Kidney epithelial cell (primary cell): ENCODE measurements around the gene CBS. TPM values are rescaled to one million over a fixed set of nuclear protein-coding genes. Genes with fewer than 3 reads are reported as not detected.
"Not testable (repeated sequence)": the region's sequence is repeated elsewhere in the genome, so short reads cannot be mapped to it uniquely, and the experiment has no call there.

Experiments used
- DNase-seq: peaks from one replicate; pipeline ENCODE4 v3.0.0-alpha.2; 2010; ENCODE audit warnings: low read depth
- H3K27me3 ChIP-seq: 2 replicates; pipeline ENCODE4 v1.6.0; 2011; ENCODE audit warnings: low read length; ENCODE audit not compliant: control insufficient read depth, insufficient read depth
- H3K36me3 ChIP-seq: 2 replicates; pipeline ENCODE4 v1.5.1; 2011; ENCODE audit warnings: low read length; ENCODE audit not compliant: control insufficient read depth, insufficient read depth
- H3K4me3 ChIP-seq: 2 replicates; pipeline ENCODE4 v1.5.1; 2011; ENCODE audit warnings: low read depth, mild to moderate bottlenecking, control low read depth, low read length
- total RNA-seq: library from RNA; depleted of rRNA; stranded (reverse); fragments of >200 nt; gene quantifications from 2 replicates; pipeline ENCODE4 v1.2.3, GENCODE V29; 2015
- TF ChIP-seq, protein P1 (sequence below): IDR thresholded peaks from 2 replicates; pipeline ENCODE4 v1.5.1; 2011; ENCODE audit warnings: mild to moderate bottlenecking, moderate library complexity, low read length, control low read depth, inconsistent platforms; ENCODE audit not compliant: insufficient read depth, poor library complexity, severe bottlenecking

Gene CBS
- total RNA-seq, 1 donor from 2014 or later: 125 TPM

DNA sequence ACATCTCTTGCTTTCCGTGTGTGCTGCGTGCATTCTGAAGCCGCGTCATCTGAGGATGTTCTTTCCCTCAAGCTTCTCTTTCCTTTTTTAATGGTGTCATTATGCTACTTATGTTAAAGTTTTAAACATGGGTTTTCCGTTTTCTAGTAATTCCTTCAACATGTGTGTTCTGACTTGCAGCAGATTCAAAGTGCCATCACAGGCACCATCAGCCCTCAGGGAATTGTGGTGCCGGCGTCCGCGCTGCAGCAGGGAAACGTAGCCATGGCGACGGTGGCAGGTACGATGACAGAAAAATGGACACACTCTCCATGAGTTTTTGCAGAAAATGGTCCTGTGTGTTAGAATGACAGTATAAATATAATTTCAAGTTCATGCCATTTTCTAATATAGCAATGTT is 58.9 kb downstream of the CBS start:
- no peaks in the 10 kb centered on the region for H3K36me3 ChIP-seq
- H3K4me3 ChIP-seq: no peak overlapping the region
- no peak for DNase-seq
- TF ChIP-seq, protein P1, sequence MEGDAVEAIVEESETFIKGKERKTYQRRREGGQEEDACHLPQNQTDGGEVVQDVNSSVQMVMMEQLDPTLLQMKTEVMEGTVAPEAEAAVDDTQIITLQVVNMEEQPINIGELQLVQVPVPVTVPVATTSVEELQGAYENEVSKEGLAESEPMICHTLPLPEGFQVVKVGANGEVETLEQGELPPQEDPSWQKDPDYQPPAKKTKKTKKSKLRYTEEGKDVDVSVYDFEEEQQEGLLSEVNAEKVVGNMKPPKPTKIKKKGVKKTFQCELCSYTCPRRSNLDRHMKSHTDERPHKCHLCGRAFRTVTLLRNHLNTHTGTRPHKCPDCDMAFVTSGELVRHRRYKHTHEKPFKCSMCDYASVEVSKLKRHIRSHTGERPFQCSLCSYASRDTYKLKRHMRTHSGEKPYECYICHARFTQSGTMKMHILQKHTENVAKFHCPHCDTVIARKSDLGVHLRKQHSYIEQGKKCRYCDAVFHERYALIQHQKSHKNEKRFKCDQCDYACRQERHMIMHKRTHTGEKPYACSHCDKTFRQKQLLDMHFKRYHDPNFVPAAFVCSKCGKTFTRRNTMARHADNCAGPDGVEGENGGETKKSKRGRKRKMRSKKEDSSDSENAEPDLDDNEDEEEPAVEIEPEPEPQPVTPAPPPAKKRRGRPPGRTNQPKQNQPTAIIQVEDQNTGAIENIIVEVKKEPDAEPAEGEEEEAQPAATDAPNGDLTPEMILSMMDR: no peak
- no peaks in the 10 kb centered on the region for H3K27me3 ChIP-seq

DNA sequence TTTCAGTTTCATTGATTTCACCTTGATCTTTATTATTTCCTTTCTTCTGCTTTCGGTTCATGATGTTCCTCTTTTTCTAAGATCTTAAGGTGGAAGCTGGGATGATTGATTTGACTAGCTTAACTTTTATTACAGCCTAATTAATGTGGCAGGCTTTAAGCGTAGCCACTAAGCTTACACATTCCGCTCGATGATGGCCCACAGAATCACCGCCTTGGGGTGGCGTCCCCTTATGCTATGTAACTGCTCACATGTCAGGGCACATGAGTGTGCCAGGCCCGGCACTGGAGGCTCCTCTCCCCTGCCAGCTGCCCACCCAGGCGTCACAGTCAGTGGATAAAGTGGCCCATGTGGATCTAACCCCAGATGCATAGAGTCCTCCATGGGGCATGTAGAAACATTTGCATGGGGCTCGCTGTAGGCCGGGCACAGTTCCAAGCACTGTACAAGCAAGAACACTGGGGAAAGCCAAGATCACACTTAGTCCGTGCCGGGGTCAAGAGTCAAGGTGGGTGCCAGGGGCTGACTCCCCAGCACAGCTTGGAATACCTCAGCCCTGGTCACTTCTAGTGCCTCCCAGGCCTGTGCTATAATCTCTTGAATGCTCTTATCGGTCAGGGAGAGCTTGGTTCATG is 59.6 kb downstream of the CBS start:
- Histone ChIP-seq H3K27me3 (no peaks in the 10 kb centered on the region), H3K4me3 (no peak overlapping the region), H3K36me3 (no peaks in the 10 kb centered on the region)
- TF ChIP-seq, protein P1: no peak
- DNase-seq: no peak

DNA sequence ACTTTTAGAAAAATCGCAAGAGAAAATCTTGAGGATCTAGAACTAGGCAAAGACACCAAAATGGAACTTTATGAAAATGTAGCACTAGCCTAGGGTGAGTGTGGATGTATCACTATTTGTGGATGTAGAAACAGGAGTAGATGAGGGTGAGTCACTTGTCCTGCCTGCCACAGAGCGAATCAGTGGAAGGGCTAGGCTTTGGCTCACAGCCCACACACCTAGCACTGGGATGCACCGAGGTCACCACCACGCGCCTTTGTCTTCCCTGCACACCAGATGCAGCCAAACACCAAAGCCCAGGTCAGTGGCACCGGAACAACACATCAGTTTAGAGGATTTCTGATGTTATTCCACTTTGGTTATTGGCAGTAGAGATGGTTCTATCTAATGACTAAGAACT is 63.0 kb downstream of the CBS start:
- Histone ChIP-seq H3K4me3 (no peak overlapping the region), H3K27me3 (no peaks in the 10 kb centered on the region), H3K36me3 (no peaks in the 10 kb centered on the region)
- DNase-seq: no peak
- TF ChIP-seq, protein P1: no peak

DNA sequence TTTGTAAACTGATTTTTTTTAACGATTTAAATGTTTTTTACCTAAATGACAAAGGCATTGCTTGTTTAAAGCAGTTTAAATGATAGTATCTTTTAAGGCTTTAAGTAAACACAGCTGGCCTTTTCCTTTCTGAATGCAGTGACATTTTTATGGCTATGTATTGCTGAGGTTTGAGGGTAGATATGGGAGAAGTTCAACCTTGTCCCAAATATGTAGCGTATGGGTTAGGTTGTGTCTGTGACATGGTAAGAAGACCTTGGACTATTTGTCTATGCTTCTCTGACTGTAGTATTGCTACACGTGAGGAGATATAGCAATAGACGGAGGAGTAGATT is 68.8 kb downstream of the CBS start:
- no peaks in the 10 kb centered on the region for H3K36me3 ChIP-seq

DNA sequence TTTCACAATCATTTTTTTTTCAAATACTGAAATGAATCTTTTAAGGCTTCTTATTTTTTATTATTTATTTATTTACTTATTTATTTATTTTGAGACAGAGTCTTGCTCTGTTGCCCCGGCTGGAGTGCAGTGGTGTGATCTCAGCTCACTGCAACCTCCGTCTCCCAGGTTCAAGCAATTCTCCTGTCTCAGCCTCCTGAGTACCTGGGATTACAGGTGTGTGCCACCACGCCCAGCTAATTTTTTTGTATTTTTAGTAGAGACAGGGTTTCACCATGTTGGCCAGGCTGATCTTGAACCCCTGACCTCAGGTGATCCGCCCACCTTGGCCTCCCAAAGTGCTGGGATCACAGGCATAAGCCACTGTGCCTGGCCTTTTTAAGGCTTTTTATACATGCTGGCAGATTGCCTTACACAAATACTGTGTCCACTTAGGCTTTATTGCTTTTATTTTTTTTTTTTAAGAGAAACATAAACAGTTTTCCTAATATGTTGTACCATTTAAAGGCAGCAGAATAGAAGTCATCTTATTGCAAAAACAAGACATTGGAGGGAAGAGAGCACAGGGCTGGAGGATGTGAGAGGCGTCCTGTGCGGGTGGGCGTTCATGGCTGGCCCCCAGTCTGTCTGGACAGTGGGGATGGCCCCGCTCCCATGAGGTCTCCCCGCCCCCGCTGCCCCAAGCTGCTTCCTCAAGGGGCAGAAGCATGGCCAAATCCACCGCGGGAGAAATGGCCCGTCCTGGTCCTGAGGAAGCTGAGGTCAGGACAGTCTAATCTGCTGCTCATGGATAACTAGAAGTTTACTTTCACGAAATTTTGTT is 69.4 kb downstream of the CBS start:
- DNase-seq, H3K4me3 ChIP-seq, H3K36me3 ChIP-seq, H3K27me3 ChIP-seq: not testable (repeated sequence)

More for the DNA sequence above, 68.8 kb downstream of the CBS start:
- H3K27me3 ChIP-seq: no peaks in the 10 kb centered on the region
- no peak overlapping the region for H3K4me3 ChIP-seq
- TF ChIP-seq, protein P1: no peak
- no peak for DNase-seq

DNA sequence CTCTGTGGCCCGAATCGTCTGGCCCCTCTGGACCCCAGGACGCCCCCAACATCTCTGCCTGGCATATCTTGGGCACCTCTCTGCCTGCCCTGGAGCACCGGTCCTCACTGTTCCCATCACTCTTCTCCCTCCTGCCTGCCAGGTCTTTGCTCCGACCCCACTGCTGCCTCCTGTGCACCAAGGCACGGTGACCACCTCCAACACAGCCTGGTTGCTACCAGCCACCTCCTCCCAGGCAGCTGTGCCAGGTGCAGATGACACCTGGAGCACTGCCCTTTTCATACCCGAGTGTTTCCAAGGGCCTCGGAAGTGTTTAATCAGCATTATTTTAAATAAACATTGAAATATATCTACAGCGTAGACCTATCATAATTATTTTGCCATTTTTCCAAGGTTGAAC is 70.0 kb downstream of the CBS start:
- no peak for DNase-seq
- TF ChIP-seq, protein P1: no peak
- Histone ChIP-seq H3K27me3 (no peaks in the 10 kb centered on the region), H3K4me3 (no peak overlapping the region), H3K36me3 (no peaks in the 10 kb centered on the region)
